IPS-18a (cell line): ENCODE measurements around the gene MYH13.

Source experiments
- H3K27ac ChIP-seq: one replicate; pipeline ENCODE4 v1.5.1; 2013; ENCODE audit warnings: low read length
- H3K27me3 ChIP-seq: one replicate; pipeline ENCODE4 v1.6.1; 2013; ENCODE audit warnings: mild to moderate bottlenecking, low read length; ENCODE audit not compliant: control insufficient read depth, insufficient read depth
- H3K36me3 ChIP-seq: one replicate; pipeline ENCODE4 v1.6.1; 2013; ENCODE audit warnings: low read depth, low read length; ENCODE audit not compliant: control insufficient read depth
- H3K4me1 ChIP-seq: one replicate; pipeline ENCODE4 v1.6.1; 2013; ENCODE audit warnings: low read depth, low read length; ENCODE audit not compliant: control insufficient read depth
- H3K4me3 ChIP-seq: one replicate; pipeline ENCODE4 v1.5.1; 2013; ENCODE audit warnings: low read length
- H3K9ac ChIP-seq: one replicate; pipeline ENCODE4 v1.6.1; 2013; ENCODE audit warnings: mild to moderate bottlenecking, low read length, moderate library complexity
- H3K9me3 ChIP-seq: one replicate; pipeline ENCODE4 v1.6.1; 2013; ENCODE audit warnings: low read depth, low read length; ENCODE audit not compliant: control insufficient read depth

Gene MYH13

GRCh38 chr17:10339051-10339450, 33.8 kb downstream of the MYH13 start:
- Histone ChIP-seq H3K4me1 (no peaks in the 10 kb centered on the region), H3K9me3 (no peaks in the 10 kb centered on the region), H3K4me3 (no peak overlapping the region), H3K36me3 (no peaks in the 10 kb centered on the region), H3K27me3 (no peaks in the 10 kb centered on the region), H3K27ac (no peak overlapping the region), H3K9ac (no peak overlapping the region)

GRCh38 chr17:10337976-10338375, 34.8 kb downstream of the MYH13 start:
- no peak overlapping the region for H3K9ac ChIP-seq
- H3K9me3 ChIP-seq: no peaks in the 10 kb centered on the region
- H3K4me3 ChIP-seq: no peak overlapping the region
- no peaks in the 10 kb centered on the region for H3K27me3 ChIP-seq
- H3K36me3 ChIP-seq: no peaks in the 10 kb centered on the region
- H3K27ac ChIP-seq: no peak overlapping the region
- no peaks in the 10 kb centered on the region for H3K4me1 ChIP-seq

- Histone ChIP-seq H3K27ac (no peak overlapping the region), H3K4me1 (no peaks in the 10 kb centered on the region), H3K9ac (no peak overlapping the region), H3K36me3 (no peaks in the 10 kb centered on the region), H3K9me3 (no peaks in the 10 kb centered on the region), H3K27me3 (no peaks in the 10 kb centered on the region), H3K4me3 (no peak overlapping the region)
Observed at GRCh38 chr17:10337136-10337535, 35.7 kb downstream of the MYH13 start.

GRCh38 chr17:10336393-10336792, 36.4 kb downstream of the MYH13 start:
- H3K9ac ChIP-seq: no peak overlapping the region
- no peaks in the 10 kb centered on the region for H3K4me1 ChIP-seq
- H3K9me3 ChIP-seq: no peaks in the 10 kb centered on the region
- no peak overlapping the region for H3K4me3 ChIP-seq
- H3K36me3 ChIP-seq: no peaks in the 10 kb centered on the region
- no peak overlapping the region for H3K27ac ChIP-seq
- no peaks in the 10 kb centered on the region for H3K27me3 ChIP-seq

- Histone ChIP-seq H3K27ac (no peak overlapping the region), H3K4me3 (no peak overlapping the region), H3K4me1 (no peaks in the 10 kb centered on the region), H3K36me3 (no peaks in the 10 kb centered on the region), H3K9me3 (no peaks in the 10 kb centered on the region), H3K9ac (no peak overlapping the region), H3K27me3 (no peaks in the 10 kb centered on the region)
Observed at GRCh38 chr17:10332515-10332914, 40.3 kb downstream of the MYH13 start.

- Histone ChIP-seq H3K36me3 (no peaks in the 10 kb centered on the region), H3K27ac (no peak overlapping the region), H3K4me3 (no peak overlapping the region), H3K27me3 (no peaks in the 10 kb centered on the region), H3K9ac (no peak overlapping the region), H3K9me3 (no peaks in the 10 kb centered on the region), H3K4me1 (no peaks in the 10 kb centered on the region)
Observed at GRCh38 chr17:10328971-10329923, 43.6 kb downstream of the MYH13 start.

GRCh38 chr17:10328206-10328605, 44.6 kb downstream of the MYH13 start:
- Histone ChIP-seq H3K27me3 (no peaks in the 10 kb centered on the region), H3K27ac (no peak overlapping the region), H3K4me1 (no peaks in the 10 kb centered on the region), H3K9me3 (no peaks in the 10 kb centered on the region), H3K9ac (no peak overlapping the region), H3K4me3 (no peak overlapping the region), H3K36me3 (no peaks in the 10 kb centered on the region)

- H3K9me3 ChIP-seq: no peaks in the 10 kb centered on the region
- no peaks in the 10 kb centered on the region for H3K36me3 ChIP-seq
- H3K4me1 ChIP-seq: no peaks in the 10 kb centered on the region
- no peak overlapping the region for H3K4me3 ChIP-seq
- no peak overlapping the region for H3K27ac ChIP-seq
- no peaks in the 10 kb centered on the region for H3K27me3 ChIP-seq
- H3K9ac ChIP-seq: no peak overlapping the region
Observed at GRCh38 chr17:10327640-10328039, 45.2 kb downstream of the MYH13 start.

GRCh38 chr17:10325031-10325695, 47.6 kb downstream of the MYH13 start:
- H3K36me3 ChIP-seq: no peaks in the 10 kb centered on the region
- no peak overlapping the region for H3K4me3 ChIP-seq
- H3K4me1 ChIP-seq: no peaks in the 10 kb centered on the region
- H3K9ac ChIP-seq: no peak overlapping the region
- no peaks in the 10 kb centered on the region for H3K9me3 ChIP-seq
- H3K27ac ChIP-seq: no peak overlapping the region
- H3K27me3 ChIP-seq: no peaks in the 10 kb centered on the region

- no peak overlapping the region for H3K9ac ChIP-seq
- no peaks in the 10 kb centered on the region for H3K4me1 ChIP-seq
- H3K27me3 ChIP-seq: no peaks in the 10 kb centered on the region
- H3K36me3 ChIP-seq: no peaks in the 10 kb centered on the region
- no peak overlapping the region for H3K4me3 ChIP-seq
- no peak overlapping the region for H3K27ac ChIP-seq
- H3K9me3 ChIP-seq: no peaks in the 10 kb centered on the region
Observed at GRCh38 chr17:10323812-10324610, 48.8 kb downstream of the MYH13 start.

- Histone ChIP-seq H3K36me3 (no peaks in the 10 kb centered on the region), H3K27me3 (no peaks in the 10 kb centered on the region), H3K4me1 (no peaks in the 10 kb centered on the region), H3K4me3 (no peak overlapping the region), H3K27ac (no peak overlapping the region), H3K9me3 (no peaks in the 10 kb centered on the region), H3K9ac (no peak overlapping the region)
Observed at GRCh38 chr17:10318535-10318934, 54.3 kb downstream of the MYH13 start.
